ENCODE results near the gene PPM1D. TPM values are rescaled to one million over a fixed set of nuclear protein-coding genes. Genes with fewer than 3 reads are reported as not detected.
A peak's percentile ranks its signal among the peaks of the same experiment; 100 is the strongest.
"Not testable (repeated sequence)": the region's sequence is repeated elsewhere in the genome, so short reads cannot be mapped to it uniquely, and the experiment has no call there.

PPM1D gene
- total RNA-seq: 1 to 10 TPM; 5.0 to 7.6 TPM

GRCh38 chr17:60599620-60600489 is at the start of gene PPM1D:
TSS of gene PPM1D (plus strand) at chr17:60600193. CDS start at chr17:60600415, 222 bp downstream.
- DNase-seq (ENCODE audit: low spot score): peak; percentile 98
- Histone ChIP-seq H3K9me3 (no peaks in the 10 kb centered on the region), H3K27ac (peak within 1 kb of the TSS; percentile 96 to 97), H3K4me3 (peak within 1 kb of the TSS; percentile 86 to 95), H3K4me1 (peaks cover 0 to 26% of the 10 kb centered on the region in 2 donors), H3K36me3 (no peaks in the 10 kb centered on the region), H3K27me3 (no peaks in the 10 kb centered on the region)
- no peak for TF ChIP-seq CTCF (IDR thresholded peaks at IDR 0.05)

- H3K4me3 ChIP-seq; H3K4me1 ChIP-seq; H3K36me3 ChIP-seq; DNase-seq (ENCODE audit: low spot score); H3K27ac ChIP-seq; H3K9me3 ChIP-seq; H3K27me3 ChIP-seq: not testable (repeated sequence)
These were observed 47.7 kb upstream of the PPM1D start for GRCh38 chr17:60552255-60552654.

DNA sequence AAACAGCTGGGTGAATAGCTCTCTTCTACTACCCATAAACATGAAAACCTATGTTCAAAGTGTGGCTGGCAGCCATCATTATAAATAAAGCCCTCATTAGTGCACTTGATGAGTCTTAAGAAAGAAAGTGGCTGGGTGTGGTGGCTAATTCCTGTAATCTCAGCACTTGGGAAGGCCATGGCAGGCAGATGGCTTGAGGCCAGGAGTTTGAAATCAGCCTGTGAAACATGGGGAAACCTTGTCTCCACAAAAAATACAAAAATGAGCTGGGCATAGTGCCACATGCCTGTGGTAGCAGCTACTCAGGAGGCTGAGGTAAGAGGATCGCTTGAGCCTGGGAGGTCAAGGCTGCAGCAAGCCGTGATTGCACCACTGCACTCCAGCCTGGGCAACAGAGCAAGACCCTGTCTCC is 45.6 kb upstream of the PPM1D start:
- Histone ChIP-seq H3K27ac (no peak overlapping the region), H3K27me3 (no peaks in the 10 kb centered on the region), H3K36me3 (no peaks in the 10 kb centered on the region), H3K4me1 (no peaks in the 10 kb centered on the region), H3K9me3 (peaks cover 0 to 9% of the 10 kb centered on the region in 2 donors), H3K4me3 (no peak overlapping the region)
- TF ChIP-seq CTCF (IDR thresholded peaks at IDR 0.05): no peak
- no peak for DNase-seq (ENCODE audit: low spot score)

DNA sequence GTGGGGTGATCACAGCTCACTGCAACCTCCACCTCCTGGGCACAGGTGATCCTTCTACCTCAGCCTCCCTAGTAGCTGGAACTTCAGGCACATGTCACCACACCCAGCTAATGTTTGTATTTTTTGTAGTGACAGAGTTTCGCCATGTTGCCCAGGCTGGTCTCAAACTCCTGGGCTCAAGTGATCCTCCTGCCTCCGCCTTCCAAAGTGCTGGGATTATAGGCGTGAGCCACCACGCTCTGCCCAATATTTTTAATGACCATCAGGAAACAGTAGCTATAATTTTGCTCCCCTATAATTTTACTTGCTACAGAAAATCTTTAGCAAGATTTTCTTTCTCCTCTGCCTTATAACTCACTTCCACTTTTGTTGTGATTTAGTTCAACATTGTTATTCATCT is 44.2 kb upstream of the PPM1D start:
- no peaks in the 10 kb centered on the region for H3K36me3 ChIP-seq
- TF ChIP-seq CTCF (IDR thresholded peaks at IDR 0.05): no peak
- H3K27ac ChIP-seq: no peak overlapping the region
- no peak for DNase-seq (ENCODE audit: low spot score)
- no peaks in the 10 kb centered on the region for H3K27me3 ChIP-seq
- H3K4me3 ChIP-seq: no peak overlapping the region
- no peaks in the 10 kb centered on the region for H3K4me1 ChIP-seq
- peaks cover 0 to 9% of the 10 kb centered on the region in 2 donors for H3K9me3 ChIP-seq

DNA sequence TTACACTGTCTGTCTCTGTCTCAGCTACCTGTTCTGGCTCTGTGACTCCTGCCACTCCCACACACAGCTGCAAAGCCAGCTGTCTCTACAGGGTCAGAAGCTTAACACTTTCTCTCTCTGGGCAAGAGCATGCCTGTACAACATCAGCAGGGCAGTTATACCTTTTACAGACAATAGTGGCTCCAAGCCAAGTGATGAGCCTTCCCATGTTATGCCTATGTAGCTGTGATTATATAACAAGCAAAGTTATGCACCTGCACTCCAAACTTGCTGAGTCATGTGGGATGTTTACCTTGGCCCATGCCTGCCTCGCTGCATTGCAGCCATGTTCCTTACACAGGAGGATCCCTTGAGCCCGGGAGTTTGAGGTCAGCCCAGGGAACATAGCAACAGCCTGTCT is 42.2 kb upstream of the PPM1D start:
- no peak for TF ChIP-seq CTCF (IDR thresholded peaks at IDR 0.05)
- Histone ChIP-seq H3K36me3 (no peaks in the 10 kb centered on the region), H3K27me3 (no peaks in the 10 kb centered on the region), H3K9me3 (peaks cover 0 to 9% of the 10 kb centered on the region in 2 donors), H3K27ac (no peak overlapping the region), H3K4me3 (no peak overlapping the region), H3K4me1 (no peaks in the 10 kb centered on the region)
- DNase-seq (ENCODE audit: low spot score): no peak

DNA sequence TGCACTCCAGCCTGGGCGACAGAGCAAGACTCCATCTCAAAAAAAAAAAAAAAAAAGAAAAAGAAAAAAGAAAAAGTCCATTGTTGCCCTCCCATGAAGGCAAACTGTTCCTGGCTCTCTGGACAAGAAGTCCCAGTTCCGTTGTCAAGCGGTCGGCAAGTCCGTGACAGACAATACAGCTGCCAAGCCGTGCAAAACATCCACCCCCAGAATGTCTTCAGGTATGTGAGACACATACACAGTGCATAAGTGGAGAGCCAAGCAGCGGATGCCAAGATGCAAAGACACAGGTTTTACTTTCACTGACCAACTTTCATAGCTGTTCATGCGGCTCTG is 40.4 kb upstream of the PPM1D start:
- H3K4me3 ChIP-seq: no peak overlapping the region
- no peak for TF ChIP-seq CTCF (IDR thresholded peaks at IDR 0.05)
- no peaks in the 10 kb centered on the region for H3K4me1 ChIP-seq
- H3K36me3 ChIP-seq: no peaks in the 10 kb centered on the region
- no peaks in the 10 kb centered on the region for H3K9me3 ChIP-seq
- H3K27me3 ChIP-seq: no peaks in the 10 kb centered on the region
- no peak overlapping the region for H3K27ac ChIP-seq
- DNase-seq (ENCODE audit: low spot score): no peak

Measured in right atrium auricular region (tissue), 2 donors.